Prostate gland (tissue), 2 donors: ENCODE measurements around the gene AKAP17A.
"Not testable (repeated sequence)": the region's sequence is repeated elsewhere in the genome, so short reads cannot be mapped to it uniquely, and the experiment has no call there.

Experiments used
- CTCF ChIP-seq, 4 experiments: fragments of 200-600 bp in 2 of 4; fragments of 450-650 bp in 2 of 4; sonication (generic) in 2 of 4; IDR thresholded peaks; 1 replicate in 3 of 4; 2 replicates in 1 of 4; pipeline ENCODE4 v1.5.1; 2016 to 2019; ENCODE audit warnings: antibody characterized with exemption in 4 of 4, mild to moderate bottlenecking in 2 of 4, moderate library complexity in 2 of 4
- POLR2A ChIP-seq: fragments of 450-650 bp; IDR thresholded peaks from one replicate; pipeline ENCODE4 v1.6.1; 2016; ENCODE audit warnings: antibody characterized with exemption, mild to moderate bottlenecking
- POLR2AphosphoS5 ChIP-seq: sonication (generic); formaldehyde crosslinking; IDR thresholded peaks from one replicate; pipeline ENCODE4 v1.6.1; 2017; ENCODE audit warnings: antibody characterized with exemption

DNA sequence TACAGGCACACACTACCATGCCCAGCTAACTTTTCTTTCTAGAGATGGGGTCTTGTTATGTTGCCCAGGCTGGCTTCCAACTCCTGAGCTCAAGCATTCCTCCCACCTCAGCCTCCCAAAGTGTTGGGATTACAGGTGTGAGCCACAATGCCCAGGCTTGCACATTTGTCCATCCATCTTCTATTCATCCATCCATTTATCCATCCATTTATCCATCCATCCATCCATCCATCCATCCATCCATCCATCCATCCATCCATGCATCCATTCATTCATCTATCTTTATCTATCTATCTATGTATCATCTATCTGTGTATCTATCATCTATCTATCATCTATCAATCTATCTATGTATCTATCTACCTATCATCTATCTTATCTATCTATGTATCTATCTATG is 34.0 kb upstream of the AKAP17A start:
- TF ChIP-seq POLR2A; CTCF (IDR thresholded peaks at IDR 0.05); POLR2AphosphoS5: not testable (repeated sequence)
